ENCODE data around the gene ZNF865. TPM values are rescaled to one million over a fixed set of nuclear protein-coding genes. Genes with fewer than 3 reads are reported as not detected.
"Not testable (repeated sequence)": the region's sequence is repeated elsewhere in the genome, so short reads cannot be mapped to it uniquely, and the experiment has no call there.

The ZNF865 gene
- total RNA-seq, 4 donors from 2014 or later = 8.6 to 18.9 (median 14.3) TPM

GRCh38 chr19:55580628-55581144 is 24.8 kb upstream of the ZNF865 start, which contains the start of gene ZNF579:
Gene ZNF579, minus strand, starts transcription at chr19:55580848. Its CDS starts 1,209 bp downstream, at chr19:55579639.
- peaks cover 0 to 28% (median 3%) of the 10 kb centered on the region in 4 donors for H3K4me1 ChIP-seq
- DNase-seq = peak; percentile 69 to 88 (median 82)
- no peaks in the 10 kb centered on the region for H3K27me3 ChIP-seq
- H3K36me3 ChIP-seq = peaks cover 0 to 21% (median 0%) of the 10 kb centered on the region in 3 donors
- peak within 1 kb of the TSS; percentile 71 to 99 (median 76) for H3K4me3 ChIP-seq
- H3K9me3 ChIP-seq = no peaks in the 10 kb centered on the region
- peak within 1 kb of the TSS; percentile 81 to 89 (median 84) for H3K27ac ChIP-seq
- TF ChIP-seq, protein P1, sequence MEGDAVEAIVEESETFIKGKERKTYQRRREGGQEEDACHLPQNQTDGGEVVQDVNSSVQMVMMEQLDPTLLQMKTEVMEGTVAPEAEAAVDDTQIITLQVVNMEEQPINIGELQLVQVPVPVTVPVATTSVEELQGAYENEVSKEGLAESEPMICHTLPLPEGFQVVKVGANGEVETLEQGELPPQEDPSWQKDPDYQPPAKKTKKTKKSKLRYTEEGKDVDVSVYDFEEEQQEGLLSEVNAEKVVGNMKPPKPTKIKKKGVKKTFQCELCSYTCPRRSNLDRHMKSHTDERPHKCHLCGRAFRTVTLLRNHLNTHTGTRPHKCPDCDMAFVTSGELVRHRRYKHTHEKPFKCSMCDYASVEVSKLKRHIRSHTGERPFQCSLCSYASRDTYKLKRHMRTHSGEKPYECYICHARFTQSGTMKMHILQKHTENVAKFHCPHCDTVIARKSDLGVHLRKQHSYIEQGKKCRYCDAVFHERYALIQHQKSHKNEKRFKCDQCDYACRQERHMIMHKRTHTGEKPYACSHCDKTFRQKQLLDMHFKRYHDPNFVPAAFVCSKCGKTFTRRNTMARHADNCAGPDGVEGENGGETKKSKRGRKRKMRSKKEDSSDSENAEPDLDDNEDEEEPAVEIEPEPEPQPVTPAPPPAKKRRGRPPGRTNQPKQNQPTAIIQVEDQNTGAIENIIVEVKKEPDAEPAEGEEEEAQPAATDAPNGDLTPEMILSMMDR (IDR thresholded peaks at IDR 0.05) = no peak
- no peak for TF ChIP-seq POLR2A (IDR thresholded peaks at IDR 0.05)

GRCh38 chr19:55581145-55581822 is 24.2 kb upstream of the ZNF865 start:
- H3K4me1 ChIP-seq = peaks cover 0 to 34% (median 8%) of the 10 kb centered on the region in 4 donors
- TF ChIP-seq, protein P1 (IDR thresholded peaks at IDR 0.05) = no peak
- TF ChIP-seq POLR2A (IDR thresholded peaks at IDR 0.05) = no peak
- H3K27me3 ChIP-seq = no peaks in the 10 kb centered on the region
- no peaks in the 10 kb centered on the region for H3K9me3 ChIP-seq
- peak overlapping the region; percentile 81 to 89 (median 84) for H3K27ac ChIP-seq
- peaks cover 0 to 21% (median 0%) of the 10 kb centered on the region in 3 donors for H3K36me3 ChIP-seq
- peak overlapping the region; percentile 71 to 99 (median 76) for H3K4me3 ChIP-seq
- DNase-seq = no peak

- no peak overlapping the region for H3K4me3 ChIP-seq
- H3K27ac ChIP-seq = no peak overlapping the region
- H3K27me3 ChIP-seq = no peaks in the 10 kb centered on the region
- peaks cover 0 to 21% (median 0%) of the 10 kb centered on the region in 3 donors for H3K36me3 ChIP-seq
- TF ChIP-seq POLR2A (IDR thresholded peaks at IDR 0.05) = no peak
- TF ChIP-seq, protein P1 (IDR thresholded peaks at IDR 0.05) = no peak
- DNase-seq = no peak
- no peaks in the 10 kb centered on the region for H3K9me3 ChIP-seq
- H3K4me1 ChIP-seq = peaks cover 0 to 39% (median 12%) of the 10 kb centered on the region in 4 donors
These were observed 23.6 kb upstream of the ZNF865 start for GRCh38 chr19:55581823-55582223.

DNA sequence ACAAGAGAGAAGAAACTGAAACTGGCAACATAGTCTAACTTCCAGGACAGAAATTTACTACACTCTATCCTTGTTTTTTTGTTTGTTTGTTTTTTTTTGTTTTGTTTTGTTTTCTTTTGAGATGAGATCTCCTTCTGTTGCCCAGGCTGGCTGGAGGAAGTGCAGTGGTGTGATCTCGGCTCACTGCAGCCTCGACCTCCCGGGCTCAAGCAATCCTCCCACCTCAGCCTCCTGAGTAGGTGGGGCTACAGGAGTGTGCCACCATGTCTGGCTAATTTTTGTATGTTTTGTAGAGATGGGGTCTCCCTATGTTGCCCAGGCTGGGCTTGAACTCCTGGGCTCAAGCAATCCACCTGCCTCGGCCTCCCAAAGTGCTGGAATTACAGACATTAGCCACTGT is 23.2 kb upstream of the ZNF865 start:
- not testable (repeated sequence) for DNase-seq, H3K27me3 ChIP-seq, H3K4me3 ChIP-seq, H3K27ac ChIP-seq, H3K9me3 ChIP-seq
- H3K4me1 ChIP-seq = peaks cover 0 to 44% (median 15%) of the 10 kb centered on the region in 4 donors
- peaks cover 0 to 19% (median 0%) of the 10 kb centered on the region in 3 donors for H3K36me3 ChIP-seq

- H3K27me3 ChIP-seq, H3K36me3 ChIP-seq, H3K9me3 ChIP-seq, H3K27ac ChIP-seq, H3K4me3 ChIP-seq, DNase-seq: not testable (repeated sequence)
- peaks cover 0 to 49% (median 16%) of the 10 kb centered on the region in 4 donors for H3K4me1 ChIP-seq
These were observed 21.6 kb upstream of the ZNF865 start for GRCh38 chr19:55583897-55584296.

DNA sequence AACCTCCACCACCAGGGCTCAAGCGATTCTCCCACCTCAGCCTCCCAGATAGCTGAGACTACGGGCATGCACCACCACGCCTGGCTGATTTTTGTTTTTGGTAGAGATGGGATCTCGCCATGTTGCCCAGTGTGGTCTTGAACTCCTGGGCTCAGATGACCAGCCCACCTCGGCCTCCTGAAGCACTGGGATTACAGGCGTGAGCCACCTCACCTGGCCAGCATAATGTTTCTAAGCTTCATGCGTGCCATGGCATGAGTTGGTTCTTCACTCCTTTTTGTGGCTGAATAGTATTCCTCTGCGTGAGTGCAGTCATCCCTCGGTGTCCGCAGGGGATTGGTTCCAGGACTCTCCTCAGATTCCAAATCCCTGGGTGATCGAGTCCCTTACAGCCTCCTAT is 20.6 kb upstream of the ZNF865 start:
- no peak overlapping the region for H3K4me3 ChIP-seq
- TF ChIP-seq POLR2A (IDR thresholded peaks at IDR 0.05) = no peak
- TF ChIP-seq, protein P1 (IDR thresholded peaks at IDR 0.05) = no peak
- no peaks in the 10 kb centered on the region for H3K27me3 ChIP-seq
- no peaks in the 10 kb centered on the region for H3K36me3 ChIP-seq
- H3K27ac ChIP-seq = no peak overlapping the region
- no peaks in the 10 kb centered on the region for H3K9me3 ChIP-seq
- peaks cover 0 to 45% (median 16%) of the 10 kb centered on the region in 4 donors for H3K4me1 ChIP-seq
- no peak for DNase-seq

Data from Peyer's patch (tissue), 4 donors.